Smooth muscle cell (in vitro differentiated cells): ENCODE data around the gene TLN1. TPM values are rescaled to one million over a fixed set of nuclear protein-coding genes. Genes with fewer than 3 reads are reported as not detected.

Experiments used
- DNase-seq: peaks from one replicate; lab custom pipeline; 2025; ENCODE audit not compliant: unreplicated experiment; lab: John Stamatoyannopoulos, UW
- H2AFZ ChIP-seq: fragments of 200-600 bp; sonication (generic); 2 replicates; pipeline ENCODE4 v1.6.0; 2016; ENCODE audit warnings: antibody characterized with exemption, low read depth, mild to moderate bottlenecking
- H3F3A ChIP-seq: fragments of 200-600 bp; sonication (generic); 2 replicates; pipeline ENCODE4 v1.6.0; 2017; ENCODE audit warnings: antibody characterized with exemption, low read depth
- H3K27ac ChIP-seq: fragments of 200-600 bp; sonication (generic); 2 replicates; pipeline ENCODE4 v1.5.1; 2016; ENCODE audit warnings: low read depth, mild to moderate bottlenecking
- H3K27me3 ChIP-seq: fragments of 200-600 bp; sonication (generic); 2 replicates; pipeline ENCODE4 v1.6.1; 2016; ENCODE audit warnings: low read depth, mild to moderate bottlenecking
- H3K36me3 ChIP-seq: fragments of 200-600 bp; sonication (generic); 2 replicates; pipeline ENCODE4 v1.5.1; 2016; ENCODE audit warnings: low read depth
- H3K4me1 ChIP-seq: fragments of 200-600 bp; sonication (generic); 2 replicates; pipeline ENCODE4 v1.5.1; 2016; ENCODE audit warnings: low read depth
- H3K4me2 ChIP-seq: fragments of 200-600 bp; sonication (generic); 2 replicates; pipeline ENCODE4 v1.6.0; 2016; ENCODE audit warnings: mild to moderate bottlenecking
- H3K4me3 ChIP-seq: fragments of 200-600 bp; sonication (generic); 2 replicates; pipeline ENCODE4 v1.5.1; 2016; ENCODE audit warnings: mild to moderate bottlenecking
- H3K79me2 ChIP-seq: fragments of 200-600 bp; sonication (generic); 2 replicates; pipeline ENCODE4 v1.6.0; 2016; ENCODE audit warnings: low read depth, mild to moderate bottlenecking
- H3K9ac ChIP-seq: fragments of 200-600 bp; sonication (generic); 2 replicates; pipeline ENCODE4 v1.6.0; 2016; ENCODE audit warnings: low read depth
- H3K9me3 ChIP-seq: fragments of 200-600 bp; sonication (generic); replicated peaks from 2 replicates; pipeline ENCODE4 v1.5.1; 2016; ENCODE audit warnings: low read depth
- H4K20me1 ChIP-seq: fragments of 200-600 bp; sonication (generic); 2 replicates; pipeline ENCODE4 v1.6.0; 2016; ENCODE audit warnings: low read depth
- CTCF ChIP-seq: fragments of 200-600 bp; sonication (generic); IDR thresholded peaks from 2 replicates; pipeline ENCODE4 v1.5.1; 2017; ENCODE audit warnings: borderline replicate concordance, mild to moderate bottlenecking, antibody characterized with exemption; ENCODE audit not compliant: insufficient read depth, poor library complexity, severe bottlenecking
- WGBS: methylation state at CpG from one replicate; pipeline ENCODE4 v1.1.7; 2016; ENCODE audit warnings: low lambda C conversion rate; 5-methylcytosine and 5-hydroxymethylcytosine counted together
- polyA plus RNA-seq: library from polyadenylated mRNA; unstranded; fragments of >200 nt; fragmentation: Nextera tagmentation; extraction: Ambion mirVana; gene quantifications from 2 replicates; pipeline ENCODE4 v1.2.1, GENCODE V29; 2016
- total RNA-seq: library from RNA; depleted of rRNA; stranded (reverse); fragments of >200 nt; gene quantifications from 2 replicates; pipeline ENCODE4 v1.2.3, GENCODE V29; 2014

The TLN1 gene
- total and polyA plus RNA-seq, 2 experiments from 2014 or later = 130 to 145 TPM

DNA sequence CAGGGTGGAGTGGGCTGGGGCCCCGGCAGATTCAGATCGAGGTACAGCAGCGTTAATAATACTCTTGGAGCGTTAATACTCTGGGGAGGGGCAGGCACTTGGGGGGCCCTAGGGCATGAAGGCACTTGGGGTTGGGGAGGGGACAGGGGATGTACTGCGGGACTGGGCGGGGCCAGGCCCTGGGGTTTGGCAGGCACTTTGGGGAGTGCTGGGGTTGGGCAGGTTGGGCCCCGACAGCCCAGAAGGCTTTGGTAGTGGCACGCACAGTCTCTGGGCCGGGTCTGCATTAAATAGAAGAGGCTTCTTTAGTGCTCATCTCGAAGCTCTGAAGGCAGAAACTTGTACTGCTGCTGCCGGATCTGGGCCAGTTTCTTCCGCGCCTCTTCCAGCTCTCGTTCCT lies 34.5 kb downstream of the TLN1 start:
- Histone ChIP-seq H3F3A (peaks cover 30% of the 10 kb centered on the region), H3K9me3 (no peaks in the 10 kb centered on the region), H3K4me3 (no peak overlapping the region), H3K36me3 (peaks cover 26% of the 10 kb centered on the region), H3K4me1 (no peaks in the 10 kb centered on the region), H3K9ac (no peak overlapping the region), H3K27me3 (no peaks in the 10 kb centered on the region), H4K20me1 (peaks cover 18% of the 10 kb centered on the region), H3K27ac (no peak overlapping the region), H2AFZ (no peak overlapping the region), H3K4me2 (no peak overlapping the region), H3K79me2 (no peaks in the 10 kb centered on the region)
- no peak for TF ChIP-seq CTCF
- 96% methylated on average over 13 of the region's 14 CpGs for WGBS
- no peak for DNase-seq

GRCh38 chr9:35696520-35697215 lies 35.3 kb downstream of the TLN1 start:
- Histone ChIP-seq H3K36me3 (peaks cover 20% of the 10 kb centered on the region), H3K9me3 (no peaks in the 10 kb centered on the region), H3K4me3 (no peak overlapping the region), H4K20me1 (peaks cover 18% of the 10 kb centered on the region), H3K4me2 (no peak overlapping the region), H3K4me1 (peaks cover 2% of the 10 kb centered on the region), H3K9ac (no peak overlapping the region), H3K27ac (peak overlapping the region; percentile 83), H3F3A (peaks cover 35% of the 10 kb centered on the region), H3K79me2 (no peaks in the 10 kb centered on the region), H3K27me3 (no peaks in the 10 kb centered on the region), H2AFZ (no peak overlapping the region)
- no peak for DNase-seq
- TF ChIP-seq CTCF = peak; percentile 79
- WGBS = 58% methylated on average over 9 of the region's 9 CpGs

DNA sequence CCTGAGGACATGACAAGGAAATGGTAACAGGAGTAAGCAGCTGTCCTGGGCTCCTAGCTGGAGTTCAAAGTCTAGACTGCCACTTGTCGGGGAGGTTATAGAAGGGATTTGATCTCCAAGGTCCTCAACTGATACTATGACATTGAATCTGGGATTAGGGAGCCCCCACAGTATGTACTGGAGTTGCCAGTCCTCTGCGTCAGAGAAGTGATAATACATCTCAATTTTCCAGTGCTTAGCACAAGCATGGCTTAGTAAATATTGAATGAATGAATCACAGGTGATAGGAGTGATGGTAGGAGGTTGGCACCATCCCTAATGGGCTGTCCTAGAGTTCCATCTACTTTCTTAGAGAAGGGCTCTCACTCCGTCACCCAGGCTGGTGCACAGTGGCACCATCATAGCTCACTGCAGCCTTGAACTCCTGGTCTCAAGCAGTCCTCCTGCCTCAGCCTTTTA lies 36.0 kb downstream of the TLN1 start:
- no peak for DNase-seq
- WGBS = 87% methylated on average over 3 of the region's 3 CpGs

More for the DNA sequence above, 36.0 kb downstream of the TLN1 start:
- Histone ChIP-seq H3K27me3 (no peaks in the 10 kb centered on the region), H3K9ac (no peak overlapping the region), H3F3A (peaks cover 41% of the 10 kb centered on the region), H3K4me1 (peaks cover 6% of the 10 kb centered on the region), H3K4me3 (no peak overlapping the region), H3K79me2 (no peaks in the 10 kb centered on the region), H3K9me3 (no peaks in the 10 kb centered on the region), H4K20me1 (peaks cover 15% of the 10 kb centered on the region), H3K36me3 (peaks cover 16% of the 10 kb centered on the region), H3K4me2 (no peak overlapping the region), H2AFZ (no peak overlapping the region), H3K27ac (peak overlapping the region; percentile 83)
- no peak for TF ChIP-seq CTCF
